ENCODE data around the gene NKPD1.
"Not testable (repeated sequence)": the region's sequence is repeated elsewhere in the genome, so short reads cannot be mapped to it uniquely, and the experiment has no call there.

NKPD1 gene

DNA sequence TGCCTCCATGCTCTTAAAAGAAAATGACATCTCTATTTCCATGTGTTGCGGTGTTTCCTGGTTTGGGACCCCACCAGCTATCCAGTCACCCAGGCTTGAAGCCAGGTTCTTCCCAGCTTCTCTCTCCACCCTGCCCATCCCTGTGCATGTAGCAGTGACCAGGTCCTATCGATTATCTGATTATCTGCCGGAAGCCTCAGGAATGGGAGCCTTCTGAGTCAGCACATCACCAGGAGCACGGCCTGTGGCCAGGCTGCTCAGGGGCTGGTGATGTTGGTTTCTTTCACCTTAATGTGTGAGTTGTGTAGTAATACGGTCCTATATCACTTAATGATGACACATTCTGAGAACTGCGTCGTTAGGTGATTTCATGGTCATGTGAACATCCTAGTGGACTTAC lies 34.1 kb downstream of the NKPD1 start:
- Histone ChIP-seq H3K4me1 (ENCODE audit: control insufficient read depth, insufficient read depth, low read length) (no peaks in the 10 kb centered on the region), H3K27ac (ENCODE audit: low read depth, low read length) (no peak overlapping the region), H3K36me3 (ENCODE audit: control insufficient read depth, insufficient read depth, low read length) (peaks cover 3% of the 10 kb centered on the region), H3K27me3 (ENCODE audit: control insufficient read depth, insufficient read depth, low read length) (no peaks in the 10 kb centered on the region), H3K4me3 (ENCODE audit: low read length) (no peak overlapping the region), H3K9ac (ENCODE audit: low read length) (no peak overlapping the region)

GRCh38 chr19:45125975-45126493 lies 34.7 kb downstream of the NKPD1 start:
- Histone ChIP-seq H3K27ac (ENCODE audit: low read depth, low read length) (no peak overlapping the region), H3K4me3 (ENCODE audit: low read length) (no peak overlapping the region), H3K36me3 (ENCODE audit: control insufficient read depth, insufficient read depth, low read length) (peaks cover 3% of the 10 kb centered on the region), H3K27me3 (ENCODE audit: control insufficient read depth, insufficient read depth, low read length) (no peaks in the 10 kb centered on the region), H3K4me1 (ENCODE audit: control insufficient read depth, insufficient read depth, low read length) (no peaks in the 10 kb centered on the region), H3K9ac (ENCODE audit: low read length) (no peak overlapping the region)

DNA sequence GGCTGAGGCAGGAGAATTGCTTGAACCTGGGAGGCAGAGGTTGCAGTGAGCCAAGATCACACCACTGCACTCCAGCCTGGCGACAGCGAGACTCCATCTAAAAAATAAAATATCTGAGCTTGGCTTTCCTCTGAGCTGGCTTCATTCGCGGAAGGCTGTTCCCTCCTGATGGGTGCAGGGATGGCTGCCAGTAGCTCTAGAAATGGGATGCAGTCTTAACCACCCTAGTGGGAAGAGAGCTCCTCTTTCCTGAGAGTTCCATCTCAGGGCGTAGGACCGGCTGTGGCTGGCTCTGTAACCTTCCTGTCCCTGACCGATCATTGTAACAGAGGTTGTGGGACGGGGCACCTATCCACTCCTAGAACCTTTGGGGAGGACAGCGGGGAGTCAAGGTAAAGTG lies 35.4 kb downstream of the NKPD1 start:
- H3K27me3 ChIP-seq (ENCODE audit: control insufficient read depth, insufficient read depth, low read length) = no peaks in the 10 kb centered on the region
- H3K27ac ChIP-seq (ENCODE audit: low read depth, low read length) = no peak overlapping the region
- H3K4me1 ChIP-seq (ENCODE audit: control insufficient read depth, insufficient read depth, low read length) = no peaks in the 10 kb centered on the region
- H3K36me3 ChIP-seq (ENCODE audit: control insufficient read depth, insufficient read depth, low read length) = peaks cover 3% of the 10 kb centered on the region
- no peak overlapping the region for H3K9ac ChIP-seq (ENCODE audit: low read length)
- no peak overlapping the region for H3K4me3 ChIP-seq (ENCODE audit: low read length)

GRCh38 chr19:45124021-45124420 lies 36.8 kb downstream of the NKPD1 start:
- no peak overlapping the region for H3K9ac ChIP-seq (ENCODE audit: low read length)
- H3K27ac ChIP-seq (ENCODE audit: low read depth, low read length) = no peak overlapping the region
- no peaks in the 10 kb centered on the region for H3K4me1 ChIP-seq (ENCODE audit: control insufficient read depth, insufficient read depth, low read length)
- no peak overlapping the region for H3K4me3 ChIP-seq (ENCODE audit: low read length)
- H3K36me3 ChIP-seq (ENCODE audit: control insufficient read depth, insufficient read depth, low read length) = peaks cover 3% of the 10 kb centered on the region
- H3K27me3 ChIP-seq (ENCODE audit: control insufficient read depth, insufficient read depth, low read length) = no peaks in the 10 kb centered on the region

DNA sequence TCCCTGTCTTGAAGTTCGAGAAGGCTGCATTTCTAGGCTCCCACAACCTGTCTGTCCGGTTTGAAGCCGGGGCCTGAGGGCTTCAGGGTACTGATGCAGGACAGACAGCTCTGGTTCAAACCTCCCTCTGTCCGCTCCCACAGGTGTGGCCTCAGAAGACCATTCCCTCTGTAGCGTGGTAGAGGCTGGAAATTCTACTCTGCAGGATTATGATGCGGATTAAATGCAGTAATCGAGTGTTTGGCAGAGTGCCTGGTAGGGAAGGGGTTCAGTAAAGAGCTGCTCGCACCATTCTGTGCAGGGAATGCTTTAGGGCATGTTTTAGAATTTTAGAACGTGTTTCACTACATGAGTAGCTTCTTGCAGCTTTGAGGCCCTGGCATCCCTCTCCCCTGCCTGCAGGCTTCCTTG lies 37.3 kb downstream of the NKPD1 start:
- H3K27me3 ChIP-seq (ENCODE audit: control insufficient read depth, insufficient read depth, low read length) = no peaks in the 10 kb centered on the region
- H3K4me3 ChIP-seq (ENCODE audit: low read length) = no peak overlapping the region
- no peak overlapping the region for H3K9ac ChIP-seq (ENCODE audit: low read length)
- H3K36me3 ChIP-seq (ENCODE audit: control insufficient read depth, insufficient read depth, low read length) = no peaks in the 10 kb centered on the region
- H3K27ac ChIP-seq (ENCODE audit: low read depth, low read length) = no peak overlapping the region
- no peaks in the 10 kb centered on the region for H3K4me1 ChIP-seq (ENCODE audit: control insufficient read depth, insufficient read depth, low read length)

DNA sequence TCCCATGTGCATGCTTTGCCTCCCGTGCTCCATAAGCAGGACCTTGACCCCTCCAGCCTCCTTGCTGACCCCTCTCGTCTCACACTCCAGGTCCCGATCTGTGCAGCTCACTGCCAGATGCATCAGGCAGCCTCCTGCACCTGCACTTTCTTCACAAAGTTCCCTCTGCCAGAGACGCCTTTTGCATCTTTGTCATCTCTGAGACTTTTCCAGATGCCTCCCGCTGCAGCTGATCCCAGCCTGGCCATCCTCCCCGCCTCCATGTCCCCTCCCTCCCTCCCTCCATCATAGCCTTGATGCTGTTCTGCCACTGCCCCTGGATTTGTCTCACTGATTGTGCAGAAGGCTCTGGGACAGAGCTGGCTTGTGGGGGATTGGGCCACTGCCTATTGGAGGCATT lies 38.0 kb downstream of the NKPD1 start:
- no peak overlapping the region for H3K4me3 ChIP-seq (ENCODE audit: low read length)
- H3K27me3 ChIP-seq (ENCODE audit: control insufficient read depth, insufficient read depth, low read length) = no peaks in the 10 kb centered on the region
- no peaks in the 10 kb centered on the region for H3K4me1 ChIP-seq (ENCODE audit: control insufficient read depth, insufficient read depth, low read length)
- H3K36me3 ChIP-seq (ENCODE audit: control insufficient read depth, insufficient read depth, low read length) = no peaks in the 10 kb centered on the region
- H3K27ac ChIP-seq (ENCODE audit: low read depth, low read length) = no peak overlapping the region
- no peak overlapping the region for H3K9ac ChIP-seq (ENCODE audit: low read length)

DNA sequence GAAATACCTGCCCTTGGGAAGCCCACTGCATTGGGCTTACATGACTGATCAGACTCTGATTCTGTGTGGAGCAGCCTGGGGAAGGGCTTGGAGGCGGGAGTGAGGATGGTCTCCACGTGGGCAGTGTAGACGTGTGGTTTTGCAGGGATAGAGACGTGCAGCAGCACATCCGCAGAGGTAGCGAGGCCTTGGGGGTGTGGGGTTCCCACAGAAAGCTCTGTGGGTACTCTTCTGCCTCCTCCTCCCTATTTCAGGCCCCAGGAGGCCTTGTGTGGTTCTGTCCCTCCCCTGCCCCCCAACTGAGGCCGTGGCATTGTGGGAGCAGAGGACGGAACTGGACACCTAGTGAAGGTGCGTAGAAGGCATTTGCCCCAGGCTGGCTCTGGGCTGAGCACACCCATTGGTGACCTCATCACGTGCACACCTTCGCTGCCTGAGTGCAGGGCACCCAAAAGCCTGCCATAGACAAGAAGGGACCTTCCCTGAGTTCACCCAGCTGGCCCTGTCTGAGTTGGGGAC lies 38.9 kb downstream of the NKPD1 start:
- H3K27ac ChIP-seq (ENCODE audit: low read depth, low read length) = no peak overlapping the region
- H3K36me3 ChIP-seq (ENCODE audit: control insufficient read depth, insufficient read depth, low read length) = no peaks in the 10 kb centered on the region
- H3K9ac ChIP-seq (ENCODE audit: low read length) = no peak overlapping the region
- peaks cover 3% of the 10 kb centered on the region for H3K4me1 ChIP-seq (ENCODE audit: control insufficient read depth, insufficient read depth, low read length)
- H3K4me3 ChIP-seq (ENCODE audit: low read length) = no peak overlapping the region
- H3K27me3 ChIP-seq (ENCODE audit: control insufficient read depth, insufficient read depth, low read length) = no peaks in the 10 kb centered on the region

DNA sequence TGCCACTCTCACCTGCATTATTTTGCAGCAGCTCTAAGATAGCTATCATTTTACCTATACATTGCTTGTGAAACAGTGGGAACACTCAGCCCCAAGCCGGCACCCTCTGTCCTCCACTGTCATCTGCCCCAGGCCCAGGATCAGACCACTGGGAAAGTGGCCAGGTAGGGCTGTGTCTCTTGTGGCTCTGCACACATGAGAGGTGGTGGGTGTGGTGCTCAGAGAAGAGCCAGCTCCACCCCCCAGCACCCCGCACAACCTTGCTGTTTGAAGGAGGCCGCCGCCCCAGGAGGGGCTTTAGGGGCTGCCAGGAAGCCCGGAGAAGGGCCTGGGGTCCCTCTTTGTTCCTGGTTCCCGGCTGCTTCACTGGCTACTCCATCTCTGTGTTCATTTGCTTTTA lies 41.2 kb downstream of the NKPD1 start:
- Histone ChIP-seq H3K4me3 (ENCODE audit: low read length) (no peak overlapping the region), H3K36me3 (ENCODE audit: control insufficient read depth, insufficient read depth, low read length) (no peaks in the 10 kb centered on the region), H3K9ac (ENCODE audit: low read length) (no peak overlapping the region), H3K27me3 (ENCODE audit: control insufficient read depth, insufficient read depth, low read length) (no peaks in the 10 kb centered on the region), H3K4me1 (ENCODE audit: control insufficient read depth, insufficient read depth, low read length) (peaks cover 3% of the 10 kb centered on the region), H3K27ac (ENCODE audit: low read depth, low read length) (no peak overlapping the region)

DNA sequence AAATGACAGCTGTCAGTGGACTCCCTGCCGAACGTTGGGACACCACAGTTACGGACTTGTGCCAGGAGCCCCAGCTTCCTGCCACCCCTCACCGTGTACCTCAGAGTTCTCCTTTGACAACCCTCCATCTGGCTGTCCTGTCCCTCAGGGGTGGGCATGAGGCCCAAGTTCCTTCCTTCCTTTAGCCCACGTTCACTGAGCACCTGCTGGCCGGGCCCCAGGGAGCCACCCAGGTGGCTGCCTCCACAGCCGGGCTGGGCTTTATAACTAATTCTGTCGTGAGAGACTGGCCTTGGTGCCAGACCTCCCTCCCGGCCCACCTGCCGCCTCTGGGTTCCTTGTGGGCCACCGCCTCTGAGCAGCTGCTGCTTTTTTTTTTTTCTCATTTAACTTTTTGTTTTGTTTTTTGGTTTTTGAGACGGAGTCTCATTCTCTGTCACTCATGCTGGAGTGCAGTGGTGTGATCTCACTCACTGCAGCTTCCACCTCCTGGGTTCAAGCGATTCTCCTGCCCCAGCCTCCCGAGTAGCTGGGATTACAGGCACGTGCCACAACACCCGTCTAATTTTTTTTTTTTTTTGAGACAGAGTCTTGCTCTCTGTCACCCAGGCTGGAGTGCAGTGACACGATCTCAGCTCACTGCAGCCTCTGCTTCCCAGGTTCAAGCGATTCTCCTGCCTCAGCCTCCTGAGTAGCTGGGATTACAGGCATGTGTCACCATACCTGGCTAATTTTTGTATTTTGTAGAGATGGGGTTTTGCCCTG lies 42.0 kb downstream of the NKPD1 start:
- not testable (repeated sequence) for H3K27ac ChIP-seq (ENCODE audit: low read depth, low read length); H3K9ac ChIP-seq (ENCODE audit: low read length); H3K4me1 ChIP-seq (ENCODE audit: control insufficient read depth, insufficient read depth, low read length)

DNA sequence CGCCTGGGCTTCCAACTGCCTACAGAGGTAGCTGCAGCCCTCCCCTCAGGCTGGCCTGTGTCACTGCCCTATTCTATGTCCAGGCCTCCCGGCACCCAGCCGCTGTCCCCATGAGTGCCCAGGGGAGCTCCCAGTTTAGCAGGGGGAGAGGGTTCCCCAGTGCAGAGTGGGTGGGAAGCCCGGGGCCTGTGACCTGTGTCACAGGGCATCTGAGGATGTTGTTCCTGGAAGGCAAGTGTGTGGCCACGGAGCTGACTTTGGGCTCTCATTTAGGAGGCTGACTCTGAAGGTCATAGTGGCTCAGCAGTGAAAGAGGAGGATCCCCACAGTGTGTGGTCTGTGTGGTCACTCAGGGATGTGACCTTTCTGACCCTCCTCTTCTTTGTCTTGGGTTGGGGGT lies 42.7 kb downstream of the NKPD1 start:
- Histone ChIP-seq H3K27ac (ENCODE audit: low read depth, low read length) (no peak overlapping the region), H3K9ac (ENCODE audit: low read length) (no peak overlapping the region), H3K27me3 (ENCODE audit: control insufficient read depth, insufficient read depth, low read length) (no peaks in the 10 kb centered on the region), H3K36me3 (ENCODE audit: control insufficient read depth, insufficient read depth, low read length) (no peaks in the 10 kb centered on the region), H3K4me3 (ENCODE audit: low read length) (no peak overlapping the region), H3K4me1 (ENCODE audit: control insufficient read depth, insufficient read depth, low read length) (peaks cover 3% of the 10 kb centered on the region)

More for the DNA sequence above, 42.0 kb downstream of the NKPD1 start:
- H3K27me3 ChIP-seq (ENCODE audit: control insufficient read depth, insufficient read depth, low read length); H3K36me3 ChIP-seq (ENCODE audit: control insufficient read depth, insufficient read depth, low read length); H3K4me3 ChIP-seq (ENCODE audit: low read length): not testable (repeated sequence)

DNA sequence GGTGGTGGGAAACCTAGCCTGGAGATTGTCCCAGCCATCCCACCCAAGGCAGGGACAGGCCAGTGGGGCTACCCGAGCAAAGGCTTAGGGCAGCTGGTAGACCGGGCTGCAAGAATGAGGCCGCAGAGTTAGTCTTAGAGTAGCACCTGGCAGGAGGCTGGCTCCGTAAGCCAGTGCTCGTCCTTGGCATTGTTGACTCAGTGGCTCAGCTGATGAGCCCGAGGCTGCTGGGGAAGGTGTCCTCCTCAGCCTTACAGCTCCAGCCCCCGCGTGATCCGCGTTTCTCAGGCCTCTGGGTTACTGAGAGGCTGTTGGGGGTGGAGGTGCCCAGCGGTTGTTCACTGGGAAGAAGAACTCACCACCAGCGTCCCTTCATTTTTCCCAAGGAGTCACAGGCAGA lies 43.1 kb downstream of the NKPD1 start:
- no peak overlapping the region for H3K9ac ChIP-seq (ENCODE audit: low read length)
- H3K27me3 ChIP-seq (ENCODE audit: control insufficient read depth, insufficient read depth, low read length) = no peaks in the 10 kb centered on the region
- no peak overlapping the region for H3K4me3 ChIP-seq (ENCODE audit: low read length)
- no peaks in the 10 kb centered on the region for H3K36me3 ChIP-seq (ENCODE audit: control insufficient read depth, insufficient read depth, low read length)
- H3K4me1 ChIP-seq (ENCODE audit: control insufficient read depth, insufficient read depth, low read length) = peaks cover 3% of the 10 kb centered on the region
- no peak overlapping the region for H3K27ac ChIP-seq (ENCODE audit: low read depth, low read length)

GRCh38 chr19:45117167-45117594 lies 43.6 kb downstream of the NKPD1 start:
- Histone ChIP-seq H3K4me3 (ENCODE audit: low read length) (no peak overlapping the region), H3K27me3 (ENCODE audit: control insufficient read depth, insufficient read depth, low read length) (no peaks in the 10 kb centered on the region), H3K4me1 (ENCODE audit: control insufficient read depth, insufficient read depth, low read length) (peaks cover 3% of the 10 kb centered on the region), H3K36me3 (ENCODE audit: control insufficient read depth, insufficient read depth, low read length) (no peaks in the 10 kb centered on the region), H3K9ac (ENCODE audit: low read length) (no peak overlapping the region), H3K27ac (ENCODE audit: low read depth, low read length) (no peak overlapping the region)

Measured in rectal smooth muscle tissue (tissue), 1 donor.